ENCODE results near the gene FXR1.

The FXR1 gene

GRCh38 chr3:180962530-180962929, 50.1 kb downstream of the FXR1 start:
- no peak for TF ChIP-seq CTCF (IDR thresholded peaks at IDR 0.05; ENCODE audit: borderline replicate concordance, insufficient read depth, low read depth, low read length)

GRCh38 chr3:180970931-180971330, 58.5 kb downstream of the FXR1 start:
- H3K4me3 ChIP-seq (ENCODE audit: low read depth, low read length) = no peak overlapping the region
- no peak for TF ChIP-seq CTCF (IDR thresholded peaks at IDR 0.05; ENCODE audit: borderline replicate concordance, insufficient read depth, low read depth, low read length)

More at GRCh38 chr3:180962530-180962929, 50.1 kb downstream of the FXR1 start:
- H3K4me3 ChIP-seq (ENCODE audit: low read depth, low read length) = no peak overlapping the region

GRCh38 chr3:180973543-180973942, 61.1 kb downstream of the FXR1 start:
- no peak overlapping the region for H3K4me3 ChIP-seq (ENCODE audit: low read depth, low read length)
- no peak for TF ChIP-seq CTCF (IDR thresholded peaks at IDR 0.05; ENCODE audit: borderline replicate concordance, insufficient read depth, low read depth, low read length)

- H3K4me3 ChIP-seq (ENCODE audit: low read depth, low read length) = no peak overlapping the region
- TF ChIP-seq CTCF (IDR thresholded peaks at IDR 0.05; ENCODE audit: borderline replicate concordance, insufficient read depth, low read depth, low read length) = no peak
Measured at GRCh38 chr3:180974286-180974685, 61.8 kb downstream of the FXR1 start.

GRCh38 chr3:180977498-180977897, 65.0 kb downstream of the FXR1 start:
- H3K4me3 ChIP-seq (ENCODE audit: low read depth, low read length) = no peak overlapping the region
- TF ChIP-seq CTCF (IDR thresholded peaks at IDR 0.05; ENCODE audit: borderline replicate concordance, insufficient read depth, low read depth, low read length) = no peak

- no peak for TF ChIP-seq CTCF (IDR thresholded peaks at IDR 0.05; ENCODE audit: borderline replicate concordance, insufficient read depth, low read depth, low read length)
- H3K4me3 ChIP-seq (ENCODE audit: low read depth, low read length) = no peak overlapping the region
Measured at GRCh38 chr3:180979961-180980360, 67.5 kb downstream of the FXR1 start.

- no peak for TF ChIP-seq CTCF (IDR thresholded peaks at IDR 0.05; ENCODE audit: borderline replicate concordance, insufficient read depth, low read depth, low read length)
- no peak overlapping the region for H3K4me3 ChIP-seq (ENCODE audit: low read depth, low read length)
Measured at GRCh38 chr3:180980611-180981010, 68.1 kb downstream of the FXR1 start.
